Choroid plexus epithelial cell (primary cell): ENCODE data around the gene FRY.

ENCODE experiments used
- DNase-seq: peaks from one replicate; pipeline ENCODE4 v3.0.0-alpha.2; 2010; ENCODE audit warnings: low read depth
- H3K4me3 ChIP-seq: 2 replicates; pipeline ENCODE4 v1.5.1; 2011; ENCODE audit warnings: low read depth, mild to moderate bottlenecking, control low read depth, low read length, moderate library complexity
- CTCF ChIP-seq: conservative IDR thresholded peaks from 2 replicates; pipeline ENCODE4 v1.5.1; 2011; ENCODE audit warnings: low read depth, mild to moderate bottlenecking, control low read depth, inconsistent platforms, low read length, moderate library complexity

The FRY gene

GRCh38 chr13:32033744-32034143 is 2.2 kb downstream of the FRY start:
- DNase-seq: peak; percentile 17
- H3K4me3 ChIP-seq: no peak overlapping the region
- TF ChIP-seq CTCF: no peak

- no peak for DNase-seq
- no peak overlapping the region for H3K4me3 ChIP-seq
Observed at GRCh38 chr13:32035716-32036115, 4.1 kb downstream of the FRY start.

GRCh38 chr13:32036126-32036695 is 4.6 kb downstream of the FRY start:
- no peak overlapping the region for H3K4me3 ChIP-seq
- no peak for DNase-seq
- no peak for TF ChIP-seq CTCF

More at GRCh38 chr13:32035716-32036115, 4.1 kb downstream of the FRY start:
- no peak for TF ChIP-seq CTCF

- DNase-seq: no peak
- H3K4me3 ChIP-seq: no peak overlapping the region
- TF ChIP-seq CTCF: no peak
Observed at GRCh38 chr13:32036757-32037156, 5.2 kb downstream of the FRY start.

- no peak for DNase-seq
- no peak for TF ChIP-seq CTCF
- no peak overlapping the region for H3K4me3 ChIP-seq
Observed at GRCh38 chr13:32037471-32037870, 5.9 kb downstream of the FRY start.

GRCh38 chr13:32038343-32038742 is 6.8 kb downstream of the FRY start:
- DNase-seq: no peak
- TF ChIP-seq CTCF: no peak
- H3K4me3 ChIP-seq: no peak overlapping the region

GRCh38 chr13:32039056-32039455 is 7.5 kb downstream of the FRY start:
- H3K4me3 ChIP-seq: no peak overlapping the region
- DNase-seq: no peak
- TF ChIP-seq CTCF: no peak
